K562 (cell line): ENCODE results near the gene MEIG1. TPM values are rescaled to one million over a fixed set of nuclear protein-coding genes. Genes with fewer than 3 reads are reported as not detected.

ENCODE experiments used
- ATAC-seq: fragments of 200-7000 bp; cut with Tn5 transposase; 3 replicates; pipeline ENCODE4 v1.9.1; 2020; ENCODE audit warnings: moderate library complexity
- BruUV-seq: library from RNA; stranded (reverse); fragments of 400-500 nt; replicated peaks from 2 replicates; lab custom pipeline; 2021; lab: Mats Ljungman, UMichigan
- CTCF ChIA-PET: fragments of 300-600 bp; formaldehyde crosslinking; extraction: SDS; loops from one replicate; lab custom pipeline; 2021; ENCODE audit warnings: low intra/inter-chr PET ratio; lab: Yijun Ruan, JAX
- POLR2A ChIA-PET: fragments of 300-600, 350-650 bp; sonication (Branson Sonifier 250); formaldehyde crosslinking; extraction: SDS; loops from one replicate; lab custom pipeline; 2021; ENCODE audit warnings: antibody characterized with exemption, inconsistent platforms; lab: Yijun Ruan, JAX
- DNase-seq, 4 experiments: peaks; one replicate each; pipeline versions ENCODE4 v3.0.0 to v3.0.0-alpha.2; 2011 to 2018; ENCODE audit warnings: low spot score in 3 of 4, mixed read lengths in 3 of 4; ENCODE audit errors: extremely low read depth in 1 of 4
- FAIRE-seq: peaks from 2 replicates; lab custom pipeline; 2011; peaks lifted over from hg19 to GRCh38; lab: Jason Lieb, UNC
- H2AFZ ChIP-seq: 2 replicates; pipeline ENCODE4 v1.6.0; 2011; ENCODE audit warnings: low read depth, low read length, control low read depth, inconsistent platforms
- H3K27ac ChIP-seq: fragments of 200-600 bp; 3 replicates; pipeline ENCODE4 v1.8.0; 2011; ENCODE audit warnings: low read depth, mild to moderate bottlenecking, control low read depth, inconsistent platforms, low read length, moderate library complexity, mixed read lengths; ENCODE audit errors: extremely low read depth
- H3K27me3 ChIP-seq, 2 experiments: fragments of 300-600 bp in 1 of 2; 2 replicates in 1 of 2; 3 replicates in 1 of 2; pipeline versions ENCODE4 v1.6.0 to v1.8.0; 2011; ENCODE audit warnings: inconsistent platforms in 2 of 2, low read length in 2 of 2, mild to moderate bottlenecking in 1 of 2, mixed read lengths in 1 of 2, moderate library complexity in 1 of 2; ENCODE audit not compliant: control insufficient read depth in 2 of 2, insufficient read depth in 2 of 2
- H3K36me3 ChIP-seq: fragments of 300-600 bp; 3 replicates; pipeline ENCODE4 v1.8.0; 2011; ENCODE audit warnings: mild to moderate bottlenecking, low read length, inconsistent platforms; ENCODE audit not compliant: control insufficient read depth, insufficient read depth
- H3K4me1 ChIP-seq, 2 experiments: fragments of 200-600 bp in 1 of 2; replicated peaks in 1 of 2; 2 replicates in 1 of 2; 3 replicates in 1 of 2; pipeline versions ENCODE4 v1.5.1 to v1.8.0; 2011; ENCODE audit warnings: inconsistent platforms in 2 of 2, low read length in 2 of 2, mild to moderate bottlenecking in 1 of 2, mixed read lengths in 1 of 2, moderate library complexity in 1 of 2; ENCODE audit not compliant: control insufficient read depth in 2 of 2, insufficient read depth in 2 of 2
- H3K4me2 ChIP-seq: 2 replicates; pipeline ENCODE4 v1.6.1; 2011; ENCODE audit warnings: low read length, control low read depth, inconsistent platforms, mixed read lengths; ENCODE audit not compliant: insufficient read depth
- H3K4me3 ChIP-seq: fragments of 200-600 bp; sonication (generic), shearing (Covaris generic); 2 replicates; pipeline ENCODE4 v1.5.1; 2016; ENCODE audit warnings: control low read depth, inconsistent platforms
- H3K79me2 ChIP-seq: fragments of 200-600 bp; 3 replicates; pipeline ENCODE4 v1.8.0; 2011; ENCODE audit warnings: low read length, inconsistent platforms; ENCODE audit not compliant: control insufficient read depth, insufficient read depth
- H3K9ac ChIP-seq, 2 experiments: 2 replicates each; pipeline versions ENCODE4 v1.6.0 to v1.6.1; 2011; ENCODE audit warnings: low read depth in 2 of 2, low read length in 2 of 2, control low read depth in 1 of 2, inconsistent platforms in 1 of 2, mild to moderate bottlenecking in 1 of 2, mixed read lengths in 1 of 2; ENCODE audit not compliant: insufficient read depth in 1 of 2
- H3K9me1 ChIP-seq: one replicate; pipeline ENCODE4 v1.6.0; 2011; ENCODE audit warnings: inconsistent platforms, mild to moderate bottlenecking, low read length, moderate library complexity; ENCODE audit not compliant: control insufficient read depth, insufficient read depth
- H3K9me3 ChIP-seq: replicated peaks from 2 replicates; pipeline ENCODE4 v1.5.1; 2011; ENCODE audit warnings: low read depth, low read length, inconsistent platforms; ENCODE audit not compliant: control insufficient read depth, insufficient read depth
- H4K20me1 ChIP-seq: replicated peaks from 2 replicates; pipeline ENCODE4 v1.6.1; 2011; ENCODE audit warnings: low read length, inconsistent platforms, mixed read lengths; ENCODE audit not compliant: control insufficient read depth, insufficient read depth
- ERF ChIP-seq: fragments of 450-650 bp; formaldehyde crosslinking; IDR thresholded peaks from 2 replicates; pipeline ENCODE4 v1.4.0; 2020; ENCODE audit warnings: mild to moderate bottlenecking, mixed read lengths
- ZZZ3 ChIP-seq: fragments of 450-650 bp; IDR thresholded peaks from 2 replicates; pipeline ENCODE4 v1.6.1; 2016; ENCODE audit warnings: antibody characterized with exemption, mild to moderate bottlenecking, moderate library complexity
- WGBS: fragments of 100-300 bp; shearing (Covaris generic); methylation state at CpG from one replicate; pipeline ENCODE4 v1.1.6; 2016; ENCODE audit warnings: low coverage, mixed read lengths; ENCODE audit not compliant: insufficient coverage; ENCODE audit errors: missing lambda C conversion rate; 5-methylcytosine and 5-hydroxymethylcytosine counted together
- in situ Hi-C: fragments of 300-500 bp; cut with MboI; formaldehyde crosslinking; loops from 4 replicates; pipeline ENCODE4 v1.15.0; 2018; ENCODE audit warnings: inconsistent platforms, mixed read lengths
- intact Hi-C: fragments of 100-400 bp; cut with micrococcal nuclease; formaldehyde crosslinking; loops from 2 replicates; pipeline ENCODE4 v1.14.2; 2022
- polyA plus RNA-seq, 8 experiments: library from polyadenylated mRNA; depleted of rRNA in 4 of 8; stranded (reverse) in 5 of 8; unstranded in 3 of 8; fragments of >200 nt; fragmentation: Nextera tagmentation in 2 of 8; fragmentation: Illumina TruSeq in 1 of 8; extraction: Ambion mirVana in 2 of 8; extraction: Trizol in 1 of 8; gene quantifications; 2 replicates each; pipeline versions ENCODE4 v1.2.1 to v1.2.3, GENCODE V29; 2011 to 2014; ENCODE audit warnings: inconsistent platforms in 1 of 8, missing spikeins in 1 of 8
- total RNA-seq, 7 experiments: library from RNA; depleted of rRNA in 6 of 7; stranded (reverse); fragments of >200 nt in 6 of 7; fragmentation: Illumina TruSeq in 2 of 7; extraction: Trizol in 2 of 7; gene quantifications; 2 replicates each; pipeline versions ENCODE4 v1.2.1 to v1.2.3, GENCODE V29; 2011 to 2021; ENCODE audit warnings: low replicate concordance in 1 of 7
- TF ChIP-seq, protein P1 (sequence below): fragments of 450-650 bp; IDR thresholded peaks from 2 replicates; pipeline ENCODE4 v1.7.0; 2016; ENCODE audit warnings: borderline replicate concordance

MEIG1 gene
- total and polyA plus RNA-seq, 9 of the 15 experiments (the other 6 are each of a cell fraction or from before 2014, with no cell fraction given) = 0.19 to 1.7 (median 0.54) TPM; not detected in 3

DNA sequence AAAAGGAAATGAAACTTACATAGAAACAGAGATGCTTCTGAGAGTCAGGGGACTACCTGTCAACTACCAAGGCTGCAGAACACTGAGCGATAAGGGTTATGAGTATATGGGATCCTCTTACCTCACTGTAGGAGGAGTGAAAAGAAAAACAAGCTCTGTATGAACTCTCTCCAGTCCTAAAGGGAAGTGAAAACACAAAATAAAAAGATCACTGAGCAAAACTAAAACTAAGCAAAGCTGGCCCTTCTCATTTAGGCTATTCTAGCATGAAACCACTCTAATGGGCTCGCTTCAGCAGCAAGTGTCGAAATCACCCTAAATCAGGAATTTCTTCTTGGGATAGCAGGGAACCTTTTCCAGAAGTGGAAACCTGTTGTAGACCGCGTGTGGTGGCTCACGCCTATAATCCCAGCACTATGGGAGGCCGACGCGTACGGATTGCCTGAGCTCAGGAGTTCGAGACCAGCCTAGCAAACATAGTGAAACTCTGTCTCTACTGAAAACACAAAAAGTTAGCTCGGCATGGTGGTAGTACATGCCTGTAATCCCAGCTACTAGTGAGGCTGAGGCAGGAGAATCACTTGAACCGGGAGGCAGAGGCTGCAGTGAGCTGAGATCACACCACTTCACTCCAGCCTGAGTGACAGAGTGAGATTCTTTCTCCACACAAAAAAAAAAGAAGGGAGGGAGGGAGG, 32.3 kb upstream of the MEIG1 start:
- no peak for FAIRE-seq
- Histone ChIP-seq H3K27me3 (no peaks in the 10 kb centered on the region), H3K79me2 (no peaks in the 10 kb centered on the region), H3K4me3 (no peak overlapping the region), H3K9me3 (no peaks in the 10 kb centered on the region), H4K20me1 (no peaks in the 10 kb centered on the region), H3K27ac (no peak overlapping the region), H3K4me2 (no peak overlapping the region), H3K36me3 (peaks cover 72% of the 10 kb centered on the region), H3K9ac (no peak overlapping the region), H2AFZ (no peak overlapping the region), H3K9me1 (no peaks in the 10 kb centered on the region), H3K4me1 (no peaks in the 10 kb centered on the region; a peak in 1 of 5 replicates)
- TF ChIP-seq ERF (CRISPR knock-in tag) (no peak), ZZZ3 (no peak)
- TF ChIP-seq, protein P1, sequence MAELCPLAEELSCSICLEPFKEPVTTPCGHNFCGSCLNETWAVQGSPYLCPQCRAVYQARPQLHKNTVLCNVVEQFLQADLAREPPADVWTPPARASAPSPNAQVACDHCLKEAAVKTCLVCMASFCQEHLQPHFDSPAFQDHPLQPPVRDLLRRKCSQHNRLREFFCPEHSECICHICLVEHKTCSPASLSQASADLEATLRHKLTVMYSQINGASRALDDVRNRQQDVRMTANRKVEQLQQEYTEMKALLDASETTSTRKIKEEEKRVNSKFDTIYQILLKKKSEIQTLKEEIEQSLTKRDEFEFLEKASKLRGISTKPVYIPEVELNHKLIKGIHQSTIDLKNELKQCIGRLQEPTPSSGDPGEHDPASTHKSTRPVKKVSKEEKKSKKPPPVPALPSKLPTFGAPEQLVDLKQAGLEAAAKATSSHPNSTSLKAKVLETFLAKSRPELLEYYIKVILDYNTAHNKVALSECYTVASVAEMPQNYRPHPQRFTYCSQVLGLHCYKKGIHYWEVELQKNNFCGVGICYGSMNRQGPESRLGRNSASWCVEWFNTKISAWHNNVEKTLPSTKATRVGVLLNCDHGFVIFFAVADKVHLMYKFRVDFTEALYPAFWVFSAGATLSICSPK = no peak
- intact Hi-C loops = no loop called here
- POLR2A ChIA-PET = no interaction called here
- CTCF ChIA-PET = no interaction called here
- no peak for ATAC-seq
- DNase-seq = no peak
- WGBS = 93% methylated on average over 13 of the region's 13 CpGs
- no TSS peak for BruUV-seq
- in situ Hi-C loops = no loop called here
